Left lung (tissue), 10 donors: ENCODE results near the gene ULBP3. TPM values are rescaled to one million over a fixed set of nuclear protein-coding genes. Genes with fewer than 3 reads are reported as not detected.

Source experiments
- ATAC-seq: fragments of 200-7000 bp; cut with Tn5 transposase; one replicate; pipeline ENCODE4 v1.9.1; 2020; ENCODE audit warnings: moderate library complexity
- DNase-seq, 4 donors: peaks; one replicate each; pipeline ENCODE4 v3.0.0-alpha.2; 2013 to 2020
- H3K27ac ChIP-seq, 2 donors: fragments of 200-600 bp; sonication (generic) in 1 of 2; one replicate each; pipeline versions ENCODE4 v1.5.0 to v1.8.0; 2020 to 2021
- H3K27me3 ChIP-seq, 2 donors: fragments of 200-600 bp; sonication (generic) in 1 of 2; one replicate each; pipeline versions ENCODE4 v1.5.0 to v1.8.0; 2020 to 2021
- H3K36me3 ChIP-seq, 2 donors: fragments of 200-600 bp; sonication (generic) in 1 of 2; one replicate each; pipeline versions ENCODE4 v1.5.0 to v1.8.0; 2020 to 2021
- H3K4me1 ChIP-seq, 2 donors: fragments of 200-600 bp; one replicate each; pipeline ENCODE4 v1.8.0; 2021
- H3K4me3 ChIP-seq, 2 donors: fragments of 200-600 bp; sonication (generic) in 1 of 2; one replicate each; pipeline versions ENCODE4 v1.5.0 to v1.8.0; 2020 to 2021; ENCODE audit warnings: mild to moderate bottlenecking in 1 of 2
- H3K9me3 ChIP-seq, 2 donors: fragments of 200-600 bp; sonication (generic) in 1 of 2; one replicate each; pipeline versions ENCODE4 v1.5.0 to v1.8.0; 2020 to 2021
- CTCF ChIP-seq, 2 donors: fragments of 200-600 bp; sonication (generic) in 1 of 2; IDR thresholded peaks; one replicate each; pipeline versions ENCODE4 v1.5.0 to v1.8.0; 2021; ENCODE audit warnings: antibody characterized with exemption in 2 of 2
- intact Hi-C, 2 donors: fragments of 100-400 bp; cut with DNase I; formaldehyde crosslinking; loops; one replicate each; pipeline versions ENCODE4 v1.11.2 to v1.14.2; 2022
- polyA plus RNA-seq, 6 donors: library from polyadenylated mRNA; unstranded; fragments of 120-200 nt; gene quantifications; one replicate each; pipeline ENCODE4 v1.2.1, GENCODE V29; 2013; ENCODE audit not compliant: insufficient read length in 6 of 6
- total RNA-seq, 2 donors: library from RNA; stranded (reverse); fragmentation: NEBNext Ultra II Directional; extraction: Animal tissue kit (Norgen Biotek cat#: 25700); gene quantifications; one replicate each; pipeline ENCODE4 v1.2.1, GENCODE V29; 2021
- donor health status: DM: no; HTN: yes; CAD: no.
- donor health status: DM: no; HTN: no; CAD: no.

The ULBP3 gene
- total and polyA plus RNA-seq, 8 donors, result 8.6 to 13.0 (median 10.3) TPM

DNA sequence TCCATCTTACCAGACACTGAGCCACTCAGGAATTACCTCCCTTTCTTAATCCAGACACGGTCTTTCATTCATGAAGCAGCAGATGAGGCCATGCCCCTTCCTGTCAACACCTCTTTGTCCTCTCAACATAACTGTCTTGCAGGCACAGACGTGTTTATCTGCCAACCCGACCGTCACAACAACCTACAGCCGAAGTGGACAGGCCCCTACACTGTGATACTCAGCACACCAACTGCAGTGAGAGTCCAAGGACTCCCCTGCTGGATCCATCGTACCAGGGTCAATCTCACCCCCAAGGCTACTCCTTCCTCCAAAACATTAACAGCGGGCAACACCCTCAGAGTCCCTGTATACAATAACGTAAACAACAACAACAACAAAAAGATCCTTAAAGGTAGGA lies 30.6 kb upstream of the ULBP3 start:
- Histone ChIP-seq H3K27me3 (no peaks in the 10 kb centered on the region), H3K4me3 (no peak overlapping the region), H3K4me1 (no peaks in the 10 kb centered on the region), H3K27ac (no peak overlapping the region), H3K9me3 (no peaks in the 10 kb centered on the region), H3K36me3 (no peaks in the 10 kb centered on the region)
- TF ChIP-seq CTCF (IDR thresholded peaks at IDR 0.05), result no peak
- intact Hi-C loops, result no loop called here
- no peak for ATAC-seq
- no peak for DNase-seq

DNA sequence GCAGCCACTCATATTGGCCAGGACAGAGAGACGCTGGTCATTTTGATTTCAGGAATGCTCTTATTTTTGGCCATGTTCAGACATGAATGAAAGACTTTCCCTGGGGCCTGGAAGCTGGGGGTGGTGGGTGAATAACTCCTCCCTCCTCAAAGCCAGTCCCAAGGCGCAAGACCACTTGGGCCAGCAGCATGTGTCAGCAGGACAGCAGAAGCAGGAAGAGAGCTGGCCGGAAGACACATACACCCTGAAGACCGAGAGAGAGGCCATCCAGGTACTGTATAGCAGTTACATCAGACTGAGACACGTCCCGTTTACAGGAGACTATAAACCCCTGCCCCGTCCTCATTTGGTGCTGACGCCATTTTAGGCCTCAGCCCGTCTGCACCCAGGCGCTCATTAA lies 29.2 kb upstream of the ULBP3 start:
- no peak for TF ChIP-seq CTCF (IDR thresholded peaks at IDR 0.05)
- no peak overlapping the region for H3K4me3 ChIP-seq
- no peak overlapping the region for H3K27ac ChIP-seq
- no peaks in the 10 kb centered on the region for H3K4me1 ChIP-seq
- H3K36me3 ChIP-seq, result no peaks in the 10 kb centered on the region
- no peaks in the 10 kb centered on the region for H3K27me3 ChIP-seq
- ATAC-seq, result no peak
- no peaks in the 10 kb centered on the region for H3K9me3 ChIP-seq
- intact Hi-C loops, result no loop called here
- DNase-seq, result no peak

- H3K9me3 ChIP-seq, result no peaks in the 10 kb centered on the region
- no peak for TF ChIP-seq CTCF (IDR thresholded peaks at IDR 0.05)
- no peak overlapping the region for H3K27ac ChIP-seq
- no peak for DNase-seq
- H3K4me3 ChIP-seq, result no peak overlapping the region
- ATAC-seq, result no peak
- no peaks in the 10 kb centered on the region for H3K27me3 ChIP-seq
- H3K36me3 ChIP-seq, result no peaks in the 10 kb centered on the region
- intact Hi-C loops, result no loop called here
- no peaks in the 10 kb centered on the region for H3K4me1 ChIP-seq
Measured at GRCh38 chr6:150093397-150093796, 24.5 kb upstream of the ULBP3 start.

DNA sequence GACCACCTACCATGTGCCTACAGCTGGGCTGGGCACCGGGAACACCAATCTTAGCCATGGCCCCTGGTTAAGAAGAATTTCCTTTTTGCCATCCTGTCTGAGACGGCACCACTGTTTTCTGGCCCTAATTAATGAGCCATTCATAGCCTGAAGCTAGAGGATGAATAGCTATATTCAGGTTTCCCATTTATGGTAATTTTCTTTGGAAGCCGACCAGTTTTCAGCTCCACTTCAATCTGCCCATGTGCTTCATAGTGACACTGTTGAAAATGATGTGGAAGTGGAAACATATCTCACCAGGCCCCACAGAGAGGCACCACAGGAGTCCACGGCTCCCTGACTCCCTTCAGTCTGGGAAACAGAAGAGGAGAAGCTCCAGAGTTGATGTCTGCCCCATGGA lies 22.6 kb upstream of the ULBP3 start:
- Histone ChIP-seq H3K36me3 (no peaks in the 10 kb centered on the region), H3K4me1 (no peaks in the 10 kb centered on the region), H3K27ac (no peak overlapping the region), H3K9me3 (no peaks in the 10 kb centered on the region), H3K4me3 (no peak overlapping the region), H3K27me3 (no peaks in the 10 kb centered on the region)
- intact Hi-C loops, result no loop called here
- DNase-seq (no peak), ATAC-seq (no peak)
- TF ChIP-seq CTCF (IDR thresholded peaks at IDR 0.05), result no peak

DNA sequence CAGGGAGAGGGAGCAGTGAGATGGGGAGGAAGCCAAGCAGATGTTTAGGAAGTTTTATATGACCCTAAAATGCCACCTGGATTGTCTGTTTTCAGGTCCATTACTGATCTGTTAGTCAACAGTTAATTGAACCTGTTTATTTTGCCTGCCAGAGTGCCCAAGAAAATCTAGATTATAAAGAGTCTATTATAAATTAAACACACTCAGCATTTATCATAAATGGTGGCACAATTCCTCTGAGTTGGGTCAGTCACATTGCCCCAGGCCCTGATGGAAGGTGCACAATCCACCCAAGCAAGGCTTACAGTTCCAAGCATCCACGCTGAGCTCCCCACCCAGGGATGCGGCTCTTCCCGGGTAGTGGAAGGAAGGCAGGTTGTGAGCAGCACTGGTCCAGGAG lies 21.4 kb upstream of the ULBP3 start:
- no peaks in the 10 kb centered on the region for H3K9me3 ChIP-seq
- no peaks in the 10 kb centered on the region for H3K36me3 ChIP-seq
- H3K4me3 ChIP-seq, result no peak overlapping the region
- DNase-seq, result no peak
- no peaks in the 10 kb centered on the region for H3K4me1 ChIP-seq
- intact Hi-C loops, result no loop called here
- no peak overlapping the region for H3K27ac ChIP-seq
- no peak for TF ChIP-seq CTCF (IDR thresholded peaks at IDR 0.05)
- H3K27me3 ChIP-seq, result no peaks in the 10 kb centered on the region
- no peak for ATAC-seq
